GM10248 (cell line): Measurements from ENCODE around the gene GINS1.

Experiments
- CTCF ChIA-PET: fragments of 300-600 bp; sonication (Branson Sonifier 250); formaldehyde crosslinking; extraction: SDS; loops from one replicate; lab custom pipeline; 2021; ENCODE audit warnings: antibody characterized with exemption; lab: Yijun Ruan, JAX
- POLR2A ChIA-PET: fragments of 350-650 bp; sonication (Branson Sonifier 250); formaldehyde crosslinking; extraction: SDS; loops from one replicate; lab custom pipeline; 2020; ENCODE audit warnings: antibody characterized with exemption; lab: Yijun Ruan, JAX
- DNase-seq: peaks from one replicate; pipeline ENCODE4 v3.0.0; 2012; ENCODE audit errors: extremely low spot score
- CTCF ChIP-seq: IDR thresholded peaks from 2 replicates; pipeline ENCODE4 v1.5.1; 2012; ENCODE audit warnings: mild to moderate bottlenecking, low read depth; ENCODE audit errors: extremely low read depth, missing control alignments, control extremely low read depth

The GINS1 gene

GRCh38 chr20:25477014-25477882, 69.8 kb downstream of the GINS1 start:
- no peak for TF ChIP-seq CTCF
- POLR2A ChIA-PET = no interaction called here
- no peak for DNase-seq
- CTCF ChIA-PET = no interaction called here

GRCh38 chr20:25478889-25479568, 71.6 kb downstream of the GINS1 start:
- ChIA-PET CTCF (interaction anchor here (1.3 to 2.8 kb wide), 2 partner anchors 9 to 13 kb away, joined by 3 to 8 read pairs; no protein-coding TSS in a partner anchor), POLR2A (no interaction called here)
- no peak for TF ChIP-seq CTCF
- DNase-seq = no peak

- POLR2A ChIA-PET = no interaction called here
These were observed 72.2 kb downstream of the GINS1 start for GRCh38 chr20:25479638-25480037.

GRCh38 chr20:25480156-25480555, 72.7 kb downstream of the GINS1 start:
- TF ChIP-seq CTCF = no peak
- CTCF ChIA-PET = interaction anchor here (2.8 kb wide), 1 partner anchor 10 kb away, joined by 8 read pairs; no protein-coding TSS in a partner anchor
- no peak for DNase-seq
- POLR2A ChIA-PET = no interaction called here

More at GRCh38 chr20:25479638-25480037, 72.2 kb downstream of the GINS1 start:
- TF ChIP-seq CTCF = no peak
- DNase-seq = no peak
- CTCF ChIA-PET = interaction anchor here (1.3 to 2.8 kb wide), 2 partner anchors 9 to 13 kb away, joined by 3 to 8 read pairs; no protein-coding TSS in a partner anchor

GRCh38 chr20:25480797-25481196, 73.3 kb downstream of the GINS1 start:
- ChIA-PET CTCF (interaction anchor here (2.8 kb wide), 1 partner anchor 11 kb away, joined by 8 read pairs; no protein-coding TSS in a partner anchor), POLR2A (no interaction called here)
- no peak for DNase-seq
- no peak for TF ChIP-seq CTCF

GRCh38 chr20:25481235-25481917, 73.9 kb downstream of the GINS1 start:
- ChIA-PET POLR2A (no interaction called here), CTCF (interaction anchor here (0.9 kb wide), 1 partner anchor 11 kb away, joined by 3 read pairs; no protein-coding TSS in a partner anchor)
- no peak for DNase-seq
- no peak for TF ChIP-seq CTCF
